ENCODE data around the gene IL34. TPM values are rescaled to one million over a fixed set of nuclear protein-coding genes. Genes with fewer than 3 reads are reported as not detected.

IL34 gene
- total RNA-seq, 1 experiment from 2014 or later = not detected

DNA sequence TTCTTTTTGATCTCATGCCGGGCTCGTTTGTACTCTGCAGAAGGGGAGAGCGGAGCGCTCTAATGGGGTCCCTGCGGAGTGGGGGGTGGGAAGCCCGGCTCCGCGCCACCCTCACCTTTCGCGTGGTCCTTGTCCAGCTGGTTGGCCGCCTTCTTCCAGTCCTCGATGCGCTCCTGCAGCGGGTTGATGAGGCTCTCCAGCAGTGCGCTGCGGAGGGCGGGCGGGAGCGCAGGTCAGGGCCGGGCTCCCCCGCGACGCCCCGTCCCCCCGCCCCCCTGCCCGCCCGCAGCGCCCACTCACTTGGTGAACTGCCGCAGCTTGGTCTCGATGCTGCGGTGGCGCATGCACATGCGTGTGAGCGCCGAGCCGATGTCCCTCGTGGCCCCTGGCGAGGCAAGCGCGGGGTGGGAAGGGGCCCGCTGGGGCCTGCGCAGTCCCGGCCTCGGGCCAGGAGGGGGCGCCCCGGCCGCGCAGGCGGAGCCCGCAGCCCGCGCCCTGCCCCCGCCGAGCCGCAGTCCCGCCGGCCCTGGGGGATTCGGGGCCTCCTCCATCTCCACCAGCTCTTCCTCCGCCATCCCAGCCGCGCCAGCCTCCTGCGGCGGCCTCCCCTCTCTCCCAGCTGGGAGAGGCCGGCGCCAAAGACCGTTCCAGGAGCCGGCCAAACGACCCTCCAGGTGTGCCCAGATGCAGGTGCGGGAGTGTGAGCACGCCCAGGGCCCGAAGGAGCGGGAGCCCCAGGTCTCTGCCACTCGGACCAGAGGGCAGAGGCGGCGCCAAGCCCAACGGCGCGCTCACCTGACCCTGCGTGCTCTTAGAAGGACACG lies 33.5 kb downstream of the IL34 start:
- Histone ChIP-seq H3K9me3 (ENCODE audit: control insufficient read depth in 1 of 2, insufficient read depth in 1 of 2, low read depth in 1 of 2, low read length in 2 of 2) (no peaks in the 10 kb centered on the region), H3K79me2 (ENCODE audit: insufficient read depth, low read length) (peaks cover 48% of the 10 kb centered on the region), H3K4me2 (ENCODE audit: low read length) (no peak overlapping the region), H4K20me1 (ENCODE audit: insufficient read depth) (no peaks in the 10 kb centered on the region), H3K36me3 (ENCODE audit: control insufficient read depth in 1 of 2, insufficient read depth in 2 of 2, low read length in 2 of 2) (peaks cover 13 to 27% of the 10 kb centered on the region in 2 experiments; a peak in 3 of 4 replicates), H3K4me3 (replicated peaks in 1 of 2; ENCODE audit: low read depth in 1 of 2, low read length in 2 of 2) (no peak overlapping the region), H2AFZ (ENCODE audit: low read depth, low read length, poor library complexity, severe bottlenecking) (no peak overlapping the region), H3K9me2 (ENCODE audit: insufficient read depth) (no peaks in the 10 kb centered on the region), H3K9ac (ENCODE audit: low read length) (no peak overlapping the region), H3K27me3 (ENCODE audit: insufficient read depth, low read length) (no peaks in the 10 kb centered on the region), H3K4me1 (ENCODE audit: control insufficient read depth in 1 of 2, insufficient read depth in 2 of 2, low read length in 2 of 2) (peaks cover 5 to 14% of the 10 kb centered on the region in 2 experiments; a peak in 3 of 4 replicates), H3K27ac (ENCODE audit: low read depth, low read length) (no peak overlapping the region; the same call in 1 of the 2 replicates)
- RAD21 ChIA-PET (ENCODE audit: low non-redundant PET in 1 of 2, low total read pairs in 2 of 2, uncharacterized antibody in 2 of 2, unreplicated experiment in 2 of 2) = interaction anchor here in 1 of 2 experiments (0.6 kb wide), 1 partner anchor 91 kb away, joined by 3 read pairs; no protein-coding TSS in a partner anchor
- CTCF ChIA-PET = interaction anchor here (3.4 kb wide), 1 partner anchor 91 kb away, joined by 19 read pairs; no protein-coding TSS in a partner anchor
- TF ChIP-seq EZH2 (IDR thresholded peaks at IDR 0.05) (no peak), POLR2A (IDR thresholded peaks at IDR 0.05; ENCODE audit: borderline replicate concordance, extremely low read depth, insufficient read depth, insufficient read length) (no peak), ZNF274 (IDR thresholded peaks at IDR 0.05; ENCODE audit: low read depth, low read length) (no peak), ZFX (IDR thresholded peaks at IDR 0.05) (no peak), EZH2phosphoT487 (IDR thresholded peaks at IDR 0.05; ENCODE audit: borderline replicate concordance) (no peak)
- TF ChIP-seq, protein P1, sequence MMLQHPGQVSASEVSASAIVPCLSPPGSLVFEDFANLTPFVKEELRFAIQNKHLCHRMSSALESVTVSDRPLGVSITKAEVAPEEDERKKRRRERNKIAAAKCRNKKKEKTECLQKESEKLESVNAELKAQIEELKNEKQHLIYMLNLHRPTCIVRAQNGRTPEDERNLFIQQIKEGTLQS (IDR thresholded peaks at IDR 0.05) = no peak
- TF ChIP-seq, protein P2, sequence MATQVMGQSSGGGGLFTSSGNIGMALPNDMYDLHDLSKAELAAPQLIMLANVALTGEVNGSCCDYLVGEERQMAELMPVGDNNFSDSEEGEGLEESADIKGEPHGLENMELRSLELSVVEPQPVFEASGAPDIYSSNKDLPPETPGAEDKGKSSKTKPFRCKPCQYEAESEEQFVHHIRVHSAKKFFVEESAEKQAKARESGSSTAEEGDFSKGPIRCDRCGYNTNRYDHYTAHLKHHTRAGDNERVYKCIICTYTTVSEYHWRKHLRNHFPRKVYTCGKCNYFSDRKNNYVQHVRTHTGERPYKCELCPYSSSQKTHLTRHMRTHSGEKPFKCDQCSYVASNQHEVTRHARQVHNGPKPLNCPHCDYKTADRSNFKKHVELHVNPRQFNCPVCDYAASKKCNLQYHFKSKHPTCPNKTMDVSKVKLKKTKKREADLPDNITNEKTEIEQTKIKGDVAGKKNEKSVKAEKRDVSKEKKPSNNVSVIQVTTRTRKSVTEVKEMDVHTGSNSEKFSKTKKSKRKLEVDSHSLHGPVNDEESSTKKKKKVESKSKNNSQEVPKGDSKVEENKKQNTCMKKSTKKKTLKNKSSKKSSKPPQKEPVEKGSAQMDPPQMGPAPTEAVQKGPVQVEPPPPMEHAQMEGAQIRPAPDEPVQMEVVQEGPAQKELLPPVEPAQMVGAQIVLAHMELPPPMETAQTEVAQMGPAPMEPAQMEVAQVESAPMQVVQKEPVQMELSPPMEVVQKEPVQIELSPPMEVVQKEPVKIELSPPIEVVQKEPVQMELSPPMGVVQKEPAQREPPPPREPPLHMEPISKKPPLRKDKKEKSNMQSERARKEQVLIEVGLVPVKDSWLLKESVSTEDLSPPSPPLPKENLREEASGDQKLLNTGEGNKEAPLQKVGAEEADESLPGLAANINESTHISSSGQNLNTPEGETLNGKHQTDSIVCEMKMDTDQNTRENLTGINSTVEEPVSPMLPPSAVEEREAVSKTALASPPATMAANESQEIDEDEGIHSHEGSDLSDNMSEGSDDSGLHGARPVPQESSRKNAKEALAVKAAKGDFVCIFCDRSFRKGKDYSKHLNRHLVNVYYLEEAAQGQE (IDR thresholded peaks at IDR 0.05; ENCODE audit: low read depth) = no peak
- TF ChIP-seq, protein P3, sequence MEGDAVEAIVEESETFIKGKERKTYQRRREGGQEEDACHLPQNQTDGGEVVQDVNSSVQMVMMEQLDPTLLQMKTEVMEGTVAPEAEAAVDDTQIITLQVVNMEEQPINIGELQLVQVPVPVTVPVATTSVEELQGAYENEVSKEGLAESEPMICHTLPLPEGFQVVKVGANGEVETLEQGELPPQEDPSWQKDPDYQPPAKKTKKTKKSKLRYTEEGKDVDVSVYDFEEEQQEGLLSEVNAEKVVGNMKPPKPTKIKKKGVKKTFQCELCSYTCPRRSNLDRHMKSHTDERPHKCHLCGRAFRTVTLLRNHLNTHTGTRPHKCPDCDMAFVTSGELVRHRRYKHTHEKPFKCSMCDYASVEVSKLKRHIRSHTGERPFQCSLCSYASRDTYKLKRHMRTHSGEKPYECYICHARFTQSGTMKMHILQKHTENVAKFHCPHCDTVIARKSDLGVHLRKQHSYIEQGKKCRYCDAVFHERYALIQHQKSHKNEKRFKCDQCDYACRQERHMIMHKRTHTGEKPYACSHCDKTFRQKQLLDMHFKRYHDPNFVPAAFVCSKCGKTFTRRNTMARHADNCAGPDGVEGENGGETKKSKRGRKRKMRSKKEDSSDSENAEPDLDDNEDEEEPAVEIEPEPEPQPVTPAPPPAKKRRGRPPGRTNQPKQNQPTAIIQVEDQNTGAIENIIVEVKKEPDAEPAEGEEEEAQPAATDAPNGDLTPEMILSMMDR (IDR thresholded peaks at IDR 0.05 in 2 of 3, conservative IDR thresholded peaks at IDR 0.05 in 1 of 3; ENCODE audit: borderline replicate concordance in 1 of 3, insufficient read depth in 1 of 3, low read depth in 2 of 3, low read length in 2 of 3) = peak in 1 of 3 experiments; percentile 40; a peak in 3 of 6 replicates
- DNase-seq (ENCODE audit: low read depth, low spot score) (no peak), ATAC-seq (peak; percentile 74)
- intact Hi-C loops (cut with micrococcal nuclease) = loop anchor here (1.0 kb wide), 1 partner anchor 91 kb away; no protein-coding TSS in a partner anchor
- no TSS peak for BruUV-seq (replicated peaks)
- POLR2A ChIA-PET = no interaction called here

Data from HCT116 (cell line).